GM21528 (cell line): ENCODE results near the gene PPP1R13B.
A peak's percentile ranks its signal among the peaks of the same experiment; 100 is the strongest.

Source experiments
- ATAC-seq: cut with Tn5 transposase; IDR thresholded peaks from one replicate; pipeline ENCODE4 v1.9.1; 2021; ENCODE audit warnings: mild to moderate bottlenecking, moderate library complexity; ENCODE audit not compliant: unreplicated experiment, low FRiP score

PPP1R13B gene

GRCh38 chr14:103692159-103692558 lies 155.2 kb downstream of the PPP1R13B start:
- ATAC-seq, result peak; percentile 7

- ATAC-seq, result peak; percentile 51
Observed at GRCh38 chr14:103691655-103692054, 155.7 kb downstream of the PPP1R13B start.

GRCh38 chr14:103690332-103690731 lies 157.0 kb downstream of the PPP1R13B start:
- no peak for ATAC-seq

GRCh38 chr14:103688906-103689902 lies 158.2 kb downstream of the PPP1R13B start:
- ATAC-seq, result peak; percentile 70

- no peak for ATAC-seq
Observed at GRCh38 chr14:103688441-103688840, 158.9 kb downstream of the PPP1R13B start.

GRCh38 chr14:103687712-103688111 lies 159.7 kb downstream of the PPP1R13B start:
- ATAC-seq, result no peak

GRCh38 chr14:103686831-103687485 lies 160.4 kb downstream of the PPP1R13B start:
- no peak for ATAC-seq

- ATAC-seq, result no peak
Observed at GRCh38 chr14:103685276-103686211, 161.8 kb downstream of the PPP1R13B start.

- ATAC-seq, result no peak
Observed at GRCh38 chr14:103684871-103685270, 162.5 kb downstream of the PPP1R13B start.

- no peak for ATAC-seq
Observed at GRCh38 chr14:103684471-103684870, 162.9 kb downstream of the PPP1R13B start.
